Measurements from ENCODE around the gene CLSTN2.

CLSTN2 gene

GRCh38 chr3:139970526-139970925 is 35.5 kb downstream of the CLSTN2 start:
- ATAC-seq (no peak), DNase-seq (no peak)
- Mint-ChIP-seq H3K27me3 (peaks cover 12% of the 10 kb centered on the region), H3K27ac (no peak overlapping the region), H3K4me1 (no peaks in the 10 kb centered on the region), H3K9me3 (no peaks in the 10 kb centered on the region), H3K4me3 (no peak overlapping the region)

GRCh38 chr3:139974809-139975425 is 39.9 kb downstream of the CLSTN2 start:
- Mint-ChIP-seq H3K27ac (no peak overlapping the region), H3K4me1 (no peaks in the 10 kb centered on the region)
- peak; percentile 19 for ATAC-seq

GRCh38 chr3:139975594-139976365 is 40.8 kb downstream of the CLSTN2 start:
- Mint-ChIP-seq H3K4me1 (no peaks in the 10 kb centered on the region), H3K4me3 (no peak overlapping the region), H3K27me3 (no peaks in the 10 kb centered on the region), H3K9me3 (no peaks in the 10 kb centered on the region), H3K27ac (no peak overlapping the region)
- no peak for ATAC-seq
- DNase-seq: no peak

More at GRCh38 chr3:139974809-139975425, 39.9 kb downstream of the CLSTN2 start:
- H3K9me3 Mint-ChIP-seq: no peaks in the 10 kb centered on the region
- no peak for DNase-seq
- no peaks in the 10 kb centered on the region for H3K27me3 Mint-ChIP-seq
- H3K4me3 Mint-ChIP-seq: no peak overlapping the region

- ATAC-seq: no peak
- no peaks in the 10 kb centered on the region for H3K9me3 Mint-ChIP-seq
- no peak overlapping the region for H3K4me3 Mint-ChIP-seq
- H3K4me1 Mint-ChIP-seq: no peaks in the 10 kb centered on the region
- H3K27ac Mint-ChIP-seq: peak overlapping the region in 1 of 2 donors; percentile 28
- H3K27me3 Mint-ChIP-seq: no peaks in the 10 kb centered on the region
- no peak for DNase-seq
Measured at GRCh38 chr3:139978966-139979365, 44.0 kb downstream of the CLSTN2 start.

- Mint-ChIP-seq H3K27ac (no peak overlapping the region), H3K4me3 (no peak overlapping the region), H3K4me1 (no peaks in the 10 kb centered on the region), H3K27me3 (no peaks in the 10 kb centered on the region), H3K9me3 (no peaks in the 10 kb centered on the region)
- ATAC-seq (no peak), DNase-seq (no peak)
Measured at GRCh38 chr3:139979991-139980390, 45.0 kb downstream of the CLSTN2 start.

- Mint-ChIP-seq H3K4me3 (no peak overlapping the region), H3K27me3 (no peaks in the 10 kb centered on the region), H3K27ac (no peak overlapping the region), H3K9me3 (no peaks in the 10 kb centered on the region), H3K4me1 (no peaks in the 10 kb centered on the region)
- ATAC-seq (no peak), DNase-seq (no peak)
Measured at GRCh38 chr3:139982404-139982803, 47.4 kb downstream of the CLSTN2 start.

GRCh38 chr3:139985576-139985975 is 50.6 kb downstream of the CLSTN2 start:
- no peaks in the 10 kb centered on the region for H3K4me1 Mint-ChIP-seq
- no peaks in the 10 kb centered on the region for H3K9me3 Mint-ChIP-seq
- no peak overlapping the region for H3K4me3 Mint-ChIP-seq
- ATAC-seq: no peak
- H3K27ac Mint-ChIP-seq: no peak overlapping the region
- H3K27me3 Mint-ChIP-seq: peaks cover 15% of the 10 kb centered on the region
- DNase-seq: no peak

- Mint-ChIP-seq H3K27ac (peak overlapping the region in 1 of 2 donors; percentile 21), H3K4me3 (no peak overlapping the region), H3K9me3 (peaks cover 0 to 3% of the 10 kb centered on the region in 2 donors), H3K27me3 (peaks cover 15% of the 10 kb centered on the region), H3K4me1 (no peaks in the 10 kb centered on the region)
- DNase-seq (no peak), ATAC-seq (no peak)
Measured at GRCh38 chr3:139987908-139988307, 52.9 kb downstream of the CLSTN2 start.

GRCh38 chr3:139988472-139989156 is 53.6 kb downstream of the CLSTN2 start:
- H3K9me3 Mint-ChIP-seq: peaks cover 0 to 4% of the 10 kb centered on the region in 2 donors
- H3K27ac Mint-ChIP-seq: no peak overlapping the region
- no peak overlapping the region for H3K4me3 Mint-ChIP-seq
- no peak for DNase-seq
- peaks cover 15% of the 10 kb centered on the region for H3K27me3 Mint-ChIP-seq
- no peak for ATAC-seq
- no peaks in the 10 kb centered on the region for H3K4me1 Mint-ChIP-seq

- no peak for DNase-seq
- Mint-ChIP-seq H3K27me3 (peaks cover 7% of the 10 kb centered on the region), H3K4me3 (no peak overlapping the region), H3K27ac (no peak overlapping the region), H3K4me1 (no peaks in the 10 kb centered on the region), H3K9me3 (peaks cover 0 to 4% of the 10 kb centered on the region in 2 donors)
- ATAC-seq: no peak
Measured at GRCh38 chr3:139994891-139995290, 59.9 kb downstream of the CLSTN2 start.

GRCh38 chr3:140004271-140004670 is 69.3 kb downstream of the CLSTN2 start:
- ATAC-seq (no peak), DNase-seq (no peak)
- H3K4me3 Mint-ChIP-seq: no peak overlapping the region
- peaks cover 36% of the 10 kb centered on the region for H3K27me3 Mint-ChIP-seq
- H3K27ac Mint-ChIP-seq: no peak overlapping the region
- no peaks in the 10 kb centered on the region for H3K9me3 Mint-ChIP-seq
- H3K4me1 Mint-ChIP-seq: no peaks in the 10 kb centered on the region

GRCh38 chr3:140006331-140006730 is 71.3 kb downstream of the CLSTN2 start:
- H3K27ac Mint-ChIP-seq: no peak overlapping the region
- H3K4me3 Mint-ChIP-seq: no peak overlapping the region
- H3K9me3 Mint-ChIP-seq: no peaks in the 10 kb centered on the region
- ATAC-seq (no peak), DNase-seq (no peak)
- H3K27me3 Mint-ChIP-seq: peaks cover 36% of the 10 kb centered on the region
- H3K4me1 Mint-ChIP-seq: no peaks in the 10 kb centered on the region

GRCh38 chr3:140007081-140007480 is 72.1 kb downstream of the CLSTN2 start:
- no peaks in the 10 kb centered on the region for H3K9me3 Mint-ChIP-seq
- H3K4me3 Mint-ChIP-seq: no peak overlapping the region
- H3K27me3 Mint-ChIP-seq: peaks cover 42% of the 10 kb centered on the region
- DNase-seq (no peak), ATAC-seq (no peak)
- H3K27ac Mint-ChIP-seq: no peak overlapping the region
- H3K4me1 Mint-ChIP-seq: no peaks in the 10 kb centered on the region

- ATAC-seq: peak; percentile 15
Measured at GRCh38 chr3:140007911-140008869, 73.2 kb downstream of the CLSTN2 start.

GRCh38 chr3:140010391-140010790 is 75.4 kb downstream of the CLSTN2 start:
- DNase-seq (no peak), ATAC-seq (no peak)
- Mint-ChIP-seq H3K4me1 (no peaks in the 10 kb centered on the region), H3K4me3 (no peak overlapping the region), H3K9me3 (no peaks in the 10 kb centered on the region), H3K27me3 (peaks cover 39% of the 10 kb centered on the region), H3K27ac (no peak overlapping the region)

More at GRCh38 chr3:140007911-140008869, 73.2 kb downstream of the CLSTN2 start:
- Mint-ChIP-seq H3K9me3 (no peaks in the 10 kb centered on the region), H3K4me3 (no peak overlapping the region), H3K4me1 (no peaks in the 10 kb centered on the region), H3K27ac (no peak overlapping the region), H3K27me3 (peaks cover 48% of the 10 kb centered on the region)
- DNase-seq: no peak

Data from stimulated activated naive CD8-positive, alpha-beta T cell treated with anti-CD3 and anti-CD28 coated beads, Interleukin-15, amount 100 ng/mL, for 72 hours (primary cell).